DMS53 (cell line): ENCODE data around the gene BEND6.

ENCODE experiments used
- DNase-seq: peaks from one replicate; lab custom pipeline; 2025; lab: John Stamatoyannopoulos, UW

BEND6 gene

GRCh38 chr6:56940977-56941376, 13.9 kb upstream of the BEND6 start:
- no peak for DNase-seq

- DNase-seq: no peak
Observed at GRCh38 chr6:56944661-56945060, 10.2 kb upstream of the BEND6 start.

GRCh38 chr6:56946368-56946767, 8.5 kb upstream of the BEND6 start:
- DNase-seq: no peak

- no peak for DNase-seq
Observed at GRCh38 chr6:56947924-56948323, 7.0 kb upstream of the BEND6 start.

- DNase-seq: no peak
Observed at GRCh38 chr6:56949265-56949664, 5.6 kb upstream of the BEND6 start.

GRCh38 chr6:56949925-56950495, 4.9 kb upstream of the BEND6 start:
- no peak for DNase-seq

GRCh38 chr6:56951049-56951831, 3.7 kb upstream of the BEND6 start:
- no peak for DNase-seq

- DNase-seq: peak; percentile 56
Observed at GRCh38 chr6:56953597-56954402, 1.1 kb upstream of the BEND6 start.

GRCh38 chr6:56955171-56956155, 556 bp downstream of the BEND6 start:
- peak; percentile 96 for DNase-seq

GRCh38 chr6:56956491-56956890, 1.6 kb downstream of the BEND6 start:
- no peak for DNase-seq

GRCh38 chr6:56957856-56958255, 2.9 kb downstream of the BEND6 start:
- no peak for DNase-seq

GRCh38 chr6:56958481-56958880, 3.6 kb downstream of the BEND6 start:
- DNase-seq: no peak

GRCh38 chr6:56959094-56959493, 4.2 kb downstream of the BEND6 start:
- no peak for DNase-seq

- peak; percentile 28 for DNase-seq
Observed at GRCh38 chr6:56959938-56960337, 5.0 kb downstream of the BEND6 start.

GRCh38 chr6:56961151-56961550, 6.2 kb downstream of the BEND6 start:
- DNase-seq: no peak

GRCh38 chr6:56962441-56962840, 7.5 kb downstream of the BEND6 start:
- no peak for DNase-seq

GRCh38 chr6:56963043-56963442, 8.1 kb downstream of the BEND6 start:
- DNase-seq: no peak

- no peak for DNase-seq
Observed at GRCh38 chr6:56963793-56964192, 8.9 kb downstream of the BEND6 start.

- no peak for DNase-seq
Observed at GRCh38 chr6:56965126-56965525, 10.2 kb downstream of the BEND6 start.

GRCh38 chr6:56970849-56971248, 15.9 kb downstream of the BEND6 start:
- DNase-seq: no peak

- DNase-seq: peak; percentile 10
Observed at GRCh38 chr6:56977192-56977591, 22.3 kb downstream of the BEND6 start.

GRCh38 chr6:56978530-56978929, 23.6 kb downstream of the BEND6 start:
- DNase-seq: no peak
